ENCODE data around the gene RNF40. TPM values are rescaled to one million over a fixed set of nuclear protein-coding genes. Genes with fewer than 3 reads are reported as not detected.

Gene RNF40
- total RNA-seq, 2 donors from 2014 or later = 82.9 to 99.8 TPM

DNA sequence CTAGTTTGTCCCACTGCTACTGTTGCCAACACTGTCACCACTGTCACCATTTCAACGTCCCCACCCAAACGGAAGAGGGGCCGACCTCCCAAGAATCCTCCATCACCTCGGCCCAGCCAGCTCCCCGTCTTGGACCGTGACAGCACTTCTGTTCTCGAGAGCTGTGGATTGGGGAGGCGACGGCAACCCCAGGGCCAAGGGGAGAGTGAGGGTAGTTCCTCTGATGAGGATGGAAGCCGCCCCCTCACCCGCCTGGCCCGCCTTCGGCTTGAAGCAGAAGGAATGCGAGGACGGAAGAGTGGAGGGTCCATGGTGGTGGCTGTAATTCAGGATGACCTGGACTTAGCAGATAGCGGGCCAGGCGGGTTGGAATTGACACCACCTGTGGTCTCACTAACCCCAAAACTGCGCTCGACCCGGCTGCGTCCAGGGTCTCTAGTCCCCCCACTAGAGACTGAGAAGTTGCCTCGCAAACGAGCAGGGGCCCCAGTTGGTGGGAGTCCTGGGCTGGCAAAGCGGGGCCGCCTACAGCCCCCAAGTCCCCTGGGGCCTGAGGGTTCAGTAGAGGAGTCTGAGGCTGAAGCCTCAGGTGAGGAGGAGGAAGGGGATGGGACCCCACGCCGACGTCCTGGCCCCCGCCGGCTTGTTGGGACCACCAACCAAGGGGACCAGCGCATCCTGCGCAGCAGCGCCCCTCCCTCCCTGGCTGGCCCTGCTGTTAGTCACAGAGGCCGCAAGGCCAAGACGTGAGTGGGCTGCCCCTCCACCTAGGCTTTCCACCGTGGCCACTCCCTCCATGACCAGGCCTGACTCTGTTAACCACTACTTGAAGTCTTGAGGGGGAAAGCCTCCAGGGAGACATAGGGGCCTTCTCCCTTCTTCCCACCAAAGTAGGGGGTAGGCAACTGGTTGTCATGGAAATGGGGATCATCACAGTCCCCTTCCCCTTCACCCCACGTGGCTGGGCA lies 22.9 kb upstream of the RNF40 start:
- DNase-seq (peak in 1 of 2 donors; percentile 37), ATAC-seq (no peak)
- intact Hi-C loops (cut with DNase I, micrococcal nuclease) = no loop called here

- peak; percentile 87 for ATAC-seq
- DNase-seq = peak; percentile 92 to 95
- intact Hi-C loops (cut with DNase I, micrococcal nuclease) = no loop called here
Observed at GRCh38 chr16:30740364-30741251, 21.5 kb upstream of the RNF40 start.

DNA sequence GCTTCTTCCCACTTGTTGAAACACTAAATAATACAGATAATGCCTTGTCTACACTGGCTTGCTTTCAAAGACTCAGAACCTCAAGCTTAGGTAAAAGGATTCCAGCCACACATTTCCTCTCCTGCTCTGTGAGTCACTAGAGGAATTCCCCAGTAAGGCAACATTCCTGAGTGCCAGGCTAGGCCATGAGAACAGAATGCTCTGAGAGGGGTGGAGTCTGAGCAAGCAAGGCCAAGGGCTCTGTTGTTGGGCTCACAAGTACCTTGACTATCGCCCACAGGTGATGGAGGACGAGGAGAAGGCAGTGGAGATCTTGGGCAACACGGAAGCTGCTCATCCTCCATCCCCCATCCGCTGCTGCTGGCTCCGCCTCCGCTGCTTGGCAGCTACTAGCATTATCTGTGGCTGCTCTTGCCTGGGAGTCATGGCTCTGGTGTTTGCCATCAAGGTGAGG lies 20.6 kb upstream of the RNF40 start:
- intact Hi-C loops (cut with DNase I, micrococcal nuclease) = no loop called here
- ATAC-seq = peak; percentile 67
- DNase-seq = peak; percentile 62 to 83

DNA sequence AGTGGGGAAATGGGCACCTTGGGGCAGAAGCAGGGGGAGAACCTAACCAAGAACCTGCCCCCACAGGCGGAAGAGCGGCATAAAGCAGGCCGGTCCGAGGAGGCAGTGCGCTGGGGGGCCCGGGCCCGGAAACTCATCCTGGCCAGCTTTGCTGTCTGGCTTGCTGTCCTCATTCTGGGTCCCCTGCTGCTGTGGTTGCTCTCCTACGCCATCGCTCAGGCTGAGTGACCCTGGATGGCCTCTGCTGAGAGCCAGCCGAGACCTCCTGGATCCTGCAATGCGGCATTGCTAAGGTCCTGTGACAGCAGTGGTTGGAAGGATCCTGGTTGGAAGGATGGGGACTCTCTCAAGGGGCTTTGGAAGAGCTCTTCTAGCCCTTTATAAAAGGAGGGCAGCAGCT lies 18.4 kb upstream of the RNF40 start:
- ATAC-seq (no peak), DNase-seq (peak in 1 of 2 donors; percentile 31)
- intact Hi-C loops (cut with DNase I, micrococcal nuclease) = no loop called here

GRCh38 chr16:30744183-30744582 lies 17.9 kb upstream of the RNF40 start:
- intact Hi-C loops (cut with DNase I, micrococcal nuclease) = no loop called here
- DNase-seq (peak in 1 of 2 donors; percentile 24), ATAC-seq (no peak)

GRCh38 chr16:30745082-30745481 lies 17.0 kb upstream of the RNF40 start:
- peak; percentile 18 for ATAC-seq
- peak in 1 of 2 donors; percentile 23 for DNase-seq
- intact Hi-C loops (cut with DNase I, micrococcal nuclease) = no loop called here

DNA sequence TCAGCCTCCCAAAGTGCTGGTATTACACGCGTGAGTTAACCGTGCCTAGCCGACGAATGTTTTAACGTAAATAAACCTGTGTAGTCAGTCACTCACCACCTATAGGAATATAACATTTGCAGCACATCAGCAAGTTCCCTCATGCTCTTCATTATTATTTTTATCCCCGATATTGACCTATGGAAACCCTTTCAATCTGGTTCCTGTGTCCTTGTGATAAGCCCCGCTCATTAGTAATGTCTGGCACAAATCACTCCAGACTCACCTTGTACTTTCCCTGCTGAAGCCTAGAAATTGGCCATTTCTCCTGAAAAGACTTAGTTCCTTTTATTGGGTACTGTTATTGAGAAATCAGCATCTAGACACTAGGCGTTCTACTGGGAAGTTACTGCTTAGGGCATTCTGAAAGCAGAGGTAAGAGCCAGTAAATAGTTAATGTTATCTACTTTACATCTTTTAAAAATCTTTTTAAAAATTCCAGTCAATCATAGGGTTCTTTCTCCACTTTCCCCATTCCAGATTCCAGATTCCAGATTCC lies 15.4 kb upstream of the RNF40 start:
- intact Hi-C loops (cut with DNase I, micrococcal nuclease) = no loop called here
- no peak for ATAC-seq
- no peak for DNase-seq

DNA sequence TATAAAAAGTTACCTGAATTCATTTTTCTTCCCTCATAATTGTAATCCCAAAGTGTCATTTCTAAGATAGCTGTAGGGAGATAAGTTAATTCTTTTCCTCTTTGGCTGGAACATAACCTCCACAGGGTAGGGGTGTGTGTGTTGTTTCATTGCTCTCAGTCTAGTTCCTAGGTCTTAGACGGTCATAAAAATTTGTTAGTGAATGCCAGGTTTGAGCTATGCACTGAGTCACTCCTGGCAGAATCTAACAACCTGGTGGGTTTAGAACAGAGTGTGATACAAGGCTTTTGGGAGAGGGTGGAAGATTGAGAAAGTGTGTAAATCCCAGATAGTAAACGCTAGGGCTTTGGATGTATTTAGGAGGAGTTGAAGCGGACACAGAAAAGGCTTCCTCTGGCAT lies 14.8 kb upstream of the RNF40 start:
- ATAC-seq (peak; percentile 63), DNase-seq (peak in 1 of 2 donors; percentile 32)
- intact Hi-C loops (cut with DNase I, micrococcal nuclease) = no loop called here

- DNase-seq = peak; percentile 99 to 100
- peak; percentile 87 for ATAC-seq
- intact Hi-C loops (cut with DNase I, micrococcal nuclease) = no loop called here
Observed at GRCh38 chr16:30747799-30748633, 14.1 kb upstream of the RNF40 start, which contains the start of gene PHKG2. Gene PHKG2, plus strand, starts transcription at chr16:30748425. Its CDS starts 396 bp downstream, at chr16:30748821.

DNA sequence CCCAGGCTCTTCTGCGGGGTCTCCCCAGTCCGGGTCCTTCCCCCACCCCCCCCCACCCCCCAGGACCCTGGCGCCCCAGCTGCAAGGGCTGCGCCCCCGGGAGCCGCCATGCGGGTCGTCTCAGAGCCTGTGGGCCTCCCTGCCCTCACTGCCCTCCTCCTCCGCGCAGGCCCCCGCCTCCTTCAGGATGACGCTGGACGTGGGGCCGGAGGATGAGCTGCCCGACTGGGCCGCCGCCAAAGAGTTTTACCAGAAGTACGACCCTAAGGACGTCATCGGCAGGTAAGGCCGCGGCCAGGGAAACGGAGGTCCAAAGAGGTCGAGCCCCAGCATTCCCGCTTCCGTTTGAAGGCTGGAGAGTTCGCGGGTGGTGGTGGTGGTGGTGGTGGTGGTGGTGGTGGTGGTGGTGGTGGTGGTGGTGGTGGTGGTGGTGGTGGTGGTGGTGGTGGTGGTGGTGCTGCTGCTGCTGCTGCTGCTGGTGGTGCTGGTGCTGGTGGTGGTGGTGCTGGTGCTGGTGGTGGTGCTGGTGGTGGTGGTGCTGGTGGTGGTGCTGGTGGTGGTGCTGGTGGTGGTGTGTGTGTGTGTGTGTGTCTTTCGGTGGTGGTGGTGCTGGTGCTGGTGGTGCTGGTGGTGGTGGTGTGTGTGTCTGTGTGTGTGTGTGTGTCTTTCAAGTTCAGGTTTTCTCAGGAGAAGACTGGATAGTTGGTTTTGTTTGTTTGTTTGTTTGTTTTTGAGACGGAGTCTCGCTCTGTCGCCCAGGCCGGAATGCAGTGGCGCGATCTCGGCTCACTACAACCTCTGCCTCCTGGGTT lies 13.3 kb upstream of the RNF40 start:
- peak; percentile 43 for ATAC-seq
- peak; percentile 63 to 67 for DNase-seq
- intact Hi-C loops (cut with DNase I, micrococcal nuclease) = no loop called here

- DNase-seq (peak in 1 of 2 donors; percentile 4), ATAC-seq (no peak)
- intact Hi-C loops (cut with DNase I, micrococcal nuclease) = no loop called here
Observed at GRCh38 chr16:30750201-30750600, 11.9 kb upstream of the RNF40 start.

DNA sequence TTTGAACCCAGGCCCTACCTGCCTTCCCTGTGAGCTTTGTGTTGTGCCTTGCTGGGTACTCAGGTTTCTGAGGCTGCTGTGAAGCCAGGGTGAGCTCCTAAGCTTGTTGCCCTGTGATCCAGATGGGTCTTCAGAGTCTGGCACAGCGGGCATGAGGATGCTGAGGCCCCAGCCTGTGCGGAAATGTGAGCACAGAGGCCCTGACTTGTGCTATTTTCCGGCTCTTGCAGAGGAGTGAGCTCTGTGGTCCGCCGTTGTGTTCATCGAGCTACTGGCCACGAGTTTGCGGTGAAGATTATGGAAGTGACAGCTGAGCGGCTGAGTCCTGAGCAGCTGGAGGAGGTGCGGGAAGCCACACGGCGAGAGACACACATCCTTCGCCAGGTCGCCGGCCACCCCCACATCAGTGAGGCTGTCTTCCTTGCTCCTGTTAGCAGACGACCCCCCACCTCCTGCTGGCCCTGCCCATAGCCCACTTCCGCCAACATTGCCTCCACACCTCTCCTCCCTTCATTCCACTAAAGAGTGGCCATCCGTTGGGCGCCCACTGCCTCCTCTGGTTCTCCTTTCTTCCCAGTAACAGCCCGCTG lies 11.2 kb upstream of the RNF40 start:
- DNase-seq (peak in 1 of 2 donors; percentile 15), ATAC-seq (no peak)
- intact Hi-C loops (cut with DNase I, micrococcal nuclease) = no loop called here

GRCh38 chr16:30753596-30753995 lies 8.5 kb upstream of the RNF40 start:
- ATAC-seq (no peak), DNase-seq (no peak)
- intact Hi-C loops (cut with DNase I, micrococcal nuclease) = no loop called here

GRCh38 chr16:30755955-30756780 lies 6.0 kb upstream of the RNF40 start:
- intact Hi-C loops (cut with DNase I, micrococcal nuclease) = no loop called here
- DNase-seq (no peak), ATAC-seq (no peak)

DNA sequence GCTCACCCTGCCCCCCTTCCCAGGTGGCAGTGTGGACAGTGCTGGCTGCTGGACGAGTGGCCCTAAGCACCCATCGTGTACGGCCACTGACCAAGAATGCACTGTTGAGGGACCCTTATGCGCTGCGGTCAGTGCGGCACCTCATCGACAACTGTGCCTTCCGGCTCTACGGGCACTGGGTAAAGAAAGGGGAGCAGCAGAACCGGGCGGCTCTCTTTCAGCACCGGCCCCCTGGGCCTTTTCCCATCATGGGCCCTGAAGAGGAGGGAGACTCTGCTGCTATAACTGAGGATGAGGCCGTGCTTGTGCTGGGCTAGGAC lies 5.4 kb upstream of the RNF40 start:
- intact Hi-C loops (cut with DNase I, micrococcal nuclease) = no loop called here
- ATAC-seq (no peak), DNase-seq (no peak)

- no peak for ATAC-seq
- intact Hi-C loops (cut with DNase I, micrococcal nuclease) = no loop called here
- DNase-seq = no peak
Observed at GRCh38 chr16:30757316-30757715, 4.8 kb upstream of the RNF40 start.

Data from left colon (tissue), 2 donors.